22Rv1 (cell line): ENCODE data around the gene PKIG.

Experiments used
- H3K27ac ChIP-seq: fragments of 450-650 bp; 2 replicates; pipeline ENCODE4 v1.5.1; 2017
- CTCF ChIP-seq: fragments of 450-650 bp; IDR thresholded peaks from 2 replicates; pipeline ENCODE4 v1.5.1; 2017; ENCODE audit warnings: mild to moderate bottlenecking
- ZFX ChIP-seq: fragments of 450-650 bp; IDR thresholded peaks from 2 replicates; pipeline ENCODE4 v1.6.1; 2017; ENCODE audit warnings: antibody characterized with exemption, borderline replicate concordance

The PKIG gene

GRCh38 chr20:44572551-44573500 is 9.6 kb upstream of the PKIG start:
- H3K27ac ChIP-seq = peak overlapping the region; percentile 76
- no peak for TF ChIP-seq CTCF
- no peak for TF ChIP-seq ZFX

- TF ChIP-seq ZFX (no peak), CTCF (no peak)
- H3K27ac ChIP-seq = peak overlapping the region; percentile 76
Measured at GRCh38 chr20:44573501-44573869, 8.9 kb upstream of the PKIG start.

- TF ChIP-seq ZFX (no peak), CTCF (no peak)
- no peak overlapping the region for H3K27ac ChIP-seq
Measured at GRCh38 chr20:44574372-44574771, 8.0 kb upstream of the PKIG start.

DNA sequence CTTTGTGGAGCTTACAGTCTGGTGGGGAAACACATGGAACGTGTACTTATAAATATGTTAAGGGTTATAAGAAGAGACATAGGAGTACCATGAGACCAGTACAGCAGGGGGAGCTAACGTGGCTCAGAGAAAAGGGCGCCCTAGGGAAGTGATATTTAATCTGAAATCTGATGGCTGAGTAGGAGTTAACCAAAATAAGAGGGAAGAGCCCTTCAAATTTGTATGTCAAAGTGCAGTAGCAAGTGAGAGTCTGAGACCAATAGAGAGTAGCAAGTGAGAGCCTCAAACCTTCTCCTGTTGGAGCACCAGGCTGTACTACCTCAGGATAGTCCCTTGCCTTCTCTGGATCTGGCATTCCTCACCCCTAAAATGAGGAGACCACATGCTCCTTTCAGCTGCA is 6.1 kb upstream of the PKIG start:
- no peak overlapping the region for H3K27ac ChIP-seq

GRCh38 chr20:44579313-44580081 is 2.9 kb upstream of the PKIG start:
- TF ChIP-seq ZFX = no peak
- no peak overlapping the region for H3K27ac ChIP-seq

More for the DNA sequence above, 6.1 kb upstream of the PKIG start:
- TF ChIP-seq CTCF (no peak), ZFX (no peak)

GRCh38 chr20:44580581-44581268 is 1.7 kb upstream of the PKIG start:
- H3K27ac ChIP-seq = no peak overlapping the region
- TF ChIP-seq CTCF (no peak), ZFX (no peak)

- H3K27ac ChIP-seq = no peak overlapping the region
- TF ChIP-seq ZFX = no peak
- TF ChIP-seq CTCF = no peak
Measured at GRCh38 chr20:44581515-44581914, 864 bp upstream of the PKIG start.
